SU-DHL-6 (cell line): ENCODE data around the gene SENP6.
"Not testable (repeated sequence)": the region's sequence is repeated elsewhere in the genome, so short reads cannot be mapped to it uniquely, and the experiment has no call there.

Experiments used
- EZH2phosphoT487 ChIP-seq: fragments of 200-600 bp; sonication (generic), shearing (Covaris generic); conservative IDR thresholded peaks from 2 replicates; pipeline ENCODE4 v1.6.1; 2018; ENCODE audit warnings: mild to moderate bottlenecking, antibody characterized with exemption, low read length, moderate library complexity, mixed read lengths
- TF ChIP-seq, protein P1 (sequence below): fragments of 200-600 bp; sonication (generic); IDR thresholded peaks from one replicate; pipeline ENCODE4 v1.5.1; 2017; ENCODE audit warnings: antibody characterized with exemption, mild to moderate bottlenecking, low read length, moderate library complexity; ENCODE audit not compliant: insufficient read depth, poor library complexity, severe bottlenecking

DNA sequence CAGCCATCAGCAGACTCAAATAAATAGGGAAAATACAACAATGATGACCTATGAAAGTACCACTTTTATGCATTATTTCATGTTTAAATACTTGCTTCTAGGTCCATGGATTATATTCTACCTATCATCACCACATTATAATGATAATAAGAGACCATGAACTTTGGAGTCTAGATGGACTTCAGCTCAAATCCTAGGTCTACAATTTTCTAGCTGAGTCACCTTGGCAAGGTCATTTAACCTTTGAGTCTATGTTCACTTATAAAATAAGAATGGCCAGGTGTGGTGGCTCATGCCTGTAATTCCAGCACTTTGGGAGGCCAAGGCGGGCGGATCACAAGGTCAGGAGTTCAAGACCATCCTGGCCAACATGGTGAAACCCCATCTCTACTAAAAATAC is 5.3 kb upstream of the SENP6 start:
- TF ChIP-seq, protein P1, sequence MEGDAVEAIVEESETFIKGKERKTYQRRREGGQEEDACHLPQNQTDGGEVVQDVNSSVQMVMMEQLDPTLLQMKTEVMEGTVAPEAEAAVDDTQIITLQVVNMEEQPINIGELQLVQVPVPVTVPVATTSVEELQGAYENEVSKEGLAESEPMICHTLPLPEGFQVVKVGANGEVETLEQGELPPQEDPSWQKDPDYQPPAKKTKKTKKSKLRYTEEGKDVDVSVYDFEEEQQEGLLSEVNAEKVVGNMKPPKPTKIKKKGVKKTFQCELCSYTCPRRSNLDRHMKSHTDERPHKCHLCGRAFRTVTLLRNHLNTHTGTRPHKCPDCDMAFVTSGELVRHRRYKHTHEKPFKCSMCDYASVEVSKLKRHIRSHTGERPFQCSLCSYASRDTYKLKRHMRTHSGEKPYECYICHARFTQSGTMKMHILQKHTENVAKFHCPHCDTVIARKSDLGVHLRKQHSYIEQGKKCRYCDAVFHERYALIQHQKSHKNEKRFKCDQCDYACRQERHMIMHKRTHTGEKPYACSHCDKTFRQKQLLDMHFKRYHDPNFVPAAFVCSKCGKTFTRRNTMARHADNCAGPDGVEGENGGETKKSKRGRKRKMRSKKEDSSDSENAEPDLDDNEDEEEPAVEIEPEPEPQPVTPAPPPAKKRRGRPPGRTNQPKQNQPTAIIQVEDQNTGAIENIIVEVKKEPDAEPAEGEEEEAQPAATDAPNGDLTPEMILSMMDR = not testable (repeated sequence)
- TF ChIP-seq EZH2phosphoT487 = not testable (repeated sequence)
